Natural killer cell treated with Interleukin-12 subunit alpha and Interleukin-12 subunit beta and Interleukin-15 and Interleukin-18, amount 100 ng/mL, for 72 hours (primary cell): ENCODE measurements around the gene RASA3. TPM values are rescaled to one million over a fixed set of nuclear protein-coding genes. Genes with fewer than 3 reads are reported as not detected.

Experiments
- ATAC-seq, 2 donors: fragments of 150-1000 bp; cut with Tn5 transposase in 1 of 2; sonication (Bioruptor Pico), chemical (Tn5 transposase) in 1 of 2; 2 replicates each; pipeline ENCODE4 v1.10.0; 2021
- DNase-seq: peaks from one replicate; pipeline ENCODE4 v3.0.0; 2022; ENCODE audit warnings: low spot score
- H3K27ac Mint-ChIP-seq, 2 donors: 1 replicate in 1 of 2; 2 replicates in 1 of 2; pipeline ENCODE4 v1.8.0; 2022; ENCODE audit warnings: mixed read lengths in 2 of 2, mild to moderate bottlenecking in 1 of 2, moderate library complexity in 1 of 2
- H3K27me3 Mint-ChIP-seq, 2 donors: 1 replicate in 1 of 2; 2 replicates in 1 of 2; pipeline ENCODE4 v1.8.0; 2022; ENCODE audit warnings: mixed read lengths in 2 of 2
- H3K36me3 Mint-ChIP-seq: one replicate; pipeline ENCODE4 v1.8.0; 2022; ENCODE audit warnings: mixed read lengths
- H3K4me1 Mint-ChIP-seq, 2 donors: 1 replicate in 1 of 2; 2 replicates in 1 of 2; pipeline ENCODE4 v1.8.0; 2022; ENCODE audit warnings: low read depth in 2 of 2, mixed read lengths in 2 of 2, mild to moderate bottlenecking in 1 of 2
- H3K4me3 Mint-ChIP-seq: one replicate; pipeline ENCODE4 v1.8.0; 2022; ENCODE audit warnings: mixed read lengths
- H3K9me3 Mint-ChIP-seq: 2 replicates; pipeline ENCODE4 v1.8.0; 2022; ENCODE audit warnings: mixed read lengths
- total RNA-seq, 2 donors: library from RNA; stranded (reverse); gene quantifications; one replicate each; pipeline ENCODE4 v1.2.3, GENCODE V29; 2022

The RASA3 gene
- total RNA-seq, 2 donors from 2014 or later, result 6.9 to 11.7 TPM

GRCh38 chr13:114097893-114098688 is 34.3 kb downstream of the RASA3 start:
- Mint-ChIP-seq H3K4me1 (peaks cover 51 to 62% of the 10 kb centered on the region in 2 donors), H3K36me3 (peaks cover 10% of the 10 kb centered on the region), H3K27me3 (no peaks in the 10 kb centered on the region), H3K9me3 (peaks cover 6% of the 10 kb centered on the region), H3K4me3 (peak overlapping the region; percentile 40), H3K27ac (peak overlapping the region; percentile 69 to 93)
- no peak for DNase-seq
- ATAC-seq, result no peak

DNA sequence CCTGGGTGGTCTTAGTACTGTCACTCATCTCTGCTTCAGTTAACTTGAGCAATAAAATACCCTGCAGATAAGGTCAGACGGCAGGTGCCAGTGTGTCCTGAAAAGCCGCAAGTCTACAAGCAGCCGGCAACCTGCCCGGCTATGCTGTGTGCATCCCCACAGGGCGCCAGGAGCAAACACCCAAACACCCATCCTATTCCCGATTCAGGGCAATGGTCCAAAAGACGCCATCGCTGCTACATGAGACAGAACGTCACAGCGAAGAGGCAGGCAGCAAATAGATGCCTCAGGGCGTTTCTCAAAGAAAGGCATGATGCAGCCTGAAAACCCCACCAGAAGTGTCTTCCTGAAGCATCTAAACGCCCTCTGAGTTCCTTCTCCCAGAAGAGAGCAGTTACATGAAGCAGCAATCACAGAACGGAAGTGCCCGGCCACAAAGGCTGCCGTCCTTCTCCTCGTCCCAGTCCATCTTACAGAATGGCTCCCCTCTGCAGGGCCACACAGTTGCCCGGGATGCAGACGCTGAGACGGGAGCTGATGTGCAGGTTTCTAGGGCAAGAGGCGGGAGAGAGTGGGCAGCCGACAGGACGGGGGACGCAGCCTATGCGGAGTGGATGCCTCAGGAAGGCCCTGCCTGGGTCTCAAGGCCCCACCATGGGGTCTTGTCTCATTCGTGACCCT is 35.1 kb downstream of the RASA3 start:
- H3K27ac Mint-ChIP-seq, result peak overlapping the region; percentile 69 to 93
- H3K9me3 Mint-ChIP-seq, result peaks cover 6% of the 10 kb centered on the region
- peak overlapping the region; percentile 40 for H3K4me3 Mint-ChIP-seq
- DNase-seq (no peak), ATAC-seq (no peak)
- H3K27me3 Mint-ChIP-seq, result no peaks in the 10 kb centered on the region
- peaks cover 53 to 62% of the 10 kb centered on the region in 2 donors for H3K4me1 Mint-ChIP-seq
- peaks cover 13% of the 10 kb centered on the region for H3K36me3 Mint-ChIP-seq

DNA sequence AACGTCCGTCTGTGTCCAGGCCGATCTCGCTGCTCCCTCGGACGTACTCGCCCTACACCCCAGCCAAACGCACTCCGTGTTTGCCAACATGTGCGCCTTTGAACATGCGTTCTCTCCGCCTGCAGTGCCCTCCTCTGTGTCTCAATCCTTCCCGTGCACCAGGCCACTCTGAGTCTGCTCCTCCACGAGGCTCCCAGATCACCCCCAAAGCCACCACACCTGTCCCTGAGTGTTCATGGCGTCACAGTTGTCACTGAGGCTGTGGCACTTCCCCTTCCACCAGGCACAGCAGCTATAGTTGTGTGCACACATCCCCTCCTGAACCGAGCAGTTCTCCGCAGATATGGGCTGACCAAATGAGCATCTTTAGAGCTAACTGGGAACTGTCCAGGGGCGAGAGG is 35.6 kb downstream of the RASA3 start:
- ATAC-seq (no peak), DNase-seq (no peak)
- Mint-ChIP-seq H3K27me3 (no peaks in the 10 kb centered on the region), H3K4me1 (peaks cover 55 to 57% of the 10 kb centered on the region in 2 donors), H3K36me3 (peaks cover 18% of the 10 kb centered on the region), H3K4me3 (peak overlapping the region; percentile 40), H3K27ac (peak overlapping the region; percentile 69 to 93), H3K9me3 (peaks cover 9% of the 10 kb centered on the region)

GRCh38 chr13:114096031-114096485 is 36.4 kb downstream of the RASA3 start:
- Mint-ChIP-seq H3K36me3 (peaks cover 25% of the 10 kb centered on the region), H3K4me1 (peaks cover 59 to 62% of the 10 kb centered on the region in 2 donors), H3K27me3 (no peaks in the 10 kb centered on the region), H3K27ac (peak overlapping the region; percentile 69 to 93), H3K4me3 (no peak overlapping the region), H3K9me3 (peaks cover 9% of the 10 kb centered on the region)
- DNase-seq, result no peak
- no peak for ATAC-seq

GRCh38 chr13:114095486-114095885 is 36.9 kb downstream of the RASA3 start:
- no peak for ATAC-seq
- Mint-ChIP-seq H3K9me3 (peaks cover 9% of the 10 kb centered on the region), H3K36me3 (peaks cover 27% of the 10 kb centered on the region), H3K4me3 (no peak overlapping the region), H3K27ac (peak overlapping the region; percentile 69 to 93), H3K4me1 (peaks cover 58 to 67% of the 10 kb centered on the region in 2 donors), H3K27me3 (no peaks in the 10 kb centered on the region)
- no peak for DNase-seq

- Mint-ChIP-seq H3K9me3 (peaks cover 9% of the 10 kb centered on the region), H3K27ac (peak overlapping the region; percentile 42 to 48), H3K4me3 (no peak overlapping the region)
Measured at GRCh38 chr13:114093118-114093517, 39.3 kb downstream of the RASA3 start.

GRCh38 chr13:114092468-114092867 is 40.0 kb downstream of the RASA3 start:
- Mint-ChIP-seq H3K4me3 (no peak overlapping the region), H3K27me3 (no peaks in the 10 kb centered on the region), H3K27ac (peak overlapping the region in 1 of 2 donors; percentile 76), H3K9me3 (peaks cover 9% of the 10 kb centered on the region), H3K36me3 (peaks cover 28% of the 10 kb centered on the region), H3K4me1 (peaks cover 54 to 62% of the 10 kb centered on the region in 2 donors)
- DNase-seq, result no peak
- ATAC-seq, result no peak

More at GRCh38 chr13:114093118-114093517, 39.3 kb downstream of the RASA3 start:
- Mint-ChIP-seq H3K27me3 (no peaks in the 10 kb centered on the region), H3K4me1 (peaks cover 61 to 69% of the 10 kb centered on the region in 2 donors), H3K36me3 (peaks cover 28% of the 10 kb centered on the region)
- no peak for DNase-seq
- ATAC-seq, result no peak

- Mint-ChIP-seq H3K27ac (peak overlapping the region; percentile 76 to 90), H3K4me3 (peak overlapping the region; percentile 64), H3K36me3 (peaks cover 28% of the 10 kb centered on the region), H3K27me3 (no peaks in the 10 kb centered on the region), H3K4me1 (peaks cover 34 to 44% of the 10 kb centered on the region in 2 donors), H3K9me3 (peaks cover 9% of the 10 kb centered on the region)
- ATAC-seq (peak; percentile 60 to 63), DNase-seq (no peak)
Measured at GRCh38 chr13:114090476-114090875, 41.9 kb downstream of the RASA3 start.

- Mint-ChIP-seq H3K36me3 (peaks cover 28% of the 10 kb centered on the region), H3K27ac (peak overlapping the region; percentile 76 to 90), H3K27me3 (no peaks in the 10 kb centered on the region), H3K4me1 (peaks cover 31 to 39% of the 10 kb centered on the region in 2 donors), H3K9me3 (peaks cover 9% of the 10 kb centered on the region), H3K4me3 (peak overlapping the region; percentile 64)
- ATAC-seq (no peak), DNase-seq (no peak)
Measured at GRCh38 chr13:114089751-114090400, 42.5 kb downstream of the RASA3 start.

DNA sequence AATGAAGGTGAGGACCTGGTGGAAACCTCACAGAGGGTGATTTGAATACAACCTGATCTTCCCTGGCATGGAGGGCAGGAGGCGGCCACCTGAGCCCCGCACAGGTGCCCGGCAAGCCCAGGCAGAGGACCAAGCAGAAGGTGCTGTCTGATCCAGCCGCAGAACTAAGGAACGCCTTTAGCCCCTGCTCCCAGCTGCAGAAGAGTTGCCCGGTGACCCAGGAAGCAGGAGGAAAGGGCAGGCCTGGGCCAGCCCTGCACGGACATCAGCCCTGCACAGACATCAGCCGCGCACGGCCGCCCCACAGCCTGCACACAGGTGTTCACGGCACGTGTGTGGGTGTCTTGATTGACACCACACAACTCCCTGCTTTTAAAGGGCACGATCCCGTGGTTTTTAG is 43.1 kb downstream of the RASA3 start:
- H3K27me3 Mint-ChIP-seq, result no peaks in the 10 kb centered on the region

GRCh38 chr13:114088863-114089262 is 43.6 kb downstream of the RASA3 start:
- no peak overlapping the region for H3K27ac Mint-ChIP-seq
- no peak for DNase-seq
- no peak for ATAC-seq
- peaks cover 9% of the 10 kb centered on the region for H3K9me3 Mint-ChIP-seq
- peaks cover 25 to 33% of the 10 kb centered on the region in 2 donors for H3K4me1 Mint-ChIP-seq
- H3K4me3 Mint-ChIP-seq, result no peak overlapping the region
- no peaks in the 10 kb centered on the region for H3K27me3 Mint-ChIP-seq
- peaks cover 26% of the 10 kb centered on the region for H3K36me3 Mint-ChIP-seq

More for the DNA sequence above, 43.1 kb downstream of the RASA3 start:
- Mint-ChIP-seq H3K27ac (no peak overlapping the region), H3K4me3 (no peak overlapping the region), H3K9me3 (peaks cover 9% of the 10 kb centered on the region), H3K36me3 (peaks cover 28% of the 10 kb centered on the region), H3K4me1 (peaks cover 30 to 38% of the 10 kb centered on the region in 2 donors)
- no peak for DNase-seq
- ATAC-seq, result no peak

DNA sequence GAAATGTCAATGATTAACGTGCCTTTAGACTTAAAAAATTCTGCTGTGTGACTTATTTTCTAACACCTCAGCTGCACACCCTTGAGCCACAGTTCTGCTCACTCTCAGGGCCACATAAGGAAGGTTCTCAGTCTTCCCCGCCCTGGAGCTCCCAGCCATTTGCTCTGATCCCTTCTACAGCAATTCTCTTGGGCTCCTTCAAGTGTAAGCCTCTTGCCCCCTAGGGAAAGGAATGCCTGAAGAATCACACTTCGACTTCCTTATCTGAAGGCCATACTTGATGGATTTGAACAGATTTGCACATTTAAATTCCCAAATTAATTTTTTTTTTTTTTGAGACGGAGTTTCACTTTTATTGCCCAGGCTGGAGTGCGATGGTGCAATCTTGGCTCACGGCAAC is 44.2 kb downstream of the RASA3 start:
- peaks cover 3% of the 10 kb centered on the region for H3K9me3 Mint-ChIP-seq
- no peaks in the 10 kb centered on the region for H3K27me3 Mint-ChIP-seq
- H3K27ac Mint-ChIP-seq, result no peak overlapping the region
- no peak overlapping the region for H3K4me3 Mint-ChIP-seq
- ATAC-seq (no peak), DNase-seq (no peak)
- H3K36me3 Mint-ChIP-seq, result peaks cover 19% of the 10 kb centered on the region
- peaks cover 19 to 27% of the 10 kb centered on the region in 2 donors for H3K4me1 Mint-ChIP-seq

GRCh38 chr13:114087430-114087829 is 45.0 kb downstream of the RASA3 start:
- Mint-ChIP-seq H3K4me3 (no peak overlapping the region), H3K27ac (no peak overlapping the region), H3K4me1 (peaks cover 24% of the 10 kb centered on the region in 2 donors), H3K36me3 (peaks cover 16% of the 10 kb centered on the region), H3K27me3 (no peaks in the 10 kb centered on the region), H3K9me3 (peaks cover 3% of the 10 kb centered on the region)
- ATAC-seq (no peak), DNase-seq (no peak)
